Loucy (cell line): ENCODE results near the gene ST7L.

Source experiments
- H2AFZ ChIP-seq: fragments of 200-600 bp; sonication (generic); 2 replicates; pipeline ENCODE4 v1.6.0; 2016; ENCODE audit warnings: antibody characterized with exemption, mild to moderate bottlenecking, low read length, moderate library complexity
- H3F3A ChIP-seq: fragments of 200-600 bp; 2 replicates; pipeline ENCODE4 v1.6.0; 2016; ENCODE audit warnings: antibody characterized with exemption, low read depth, mild to moderate bottlenecking
- H3K27me3 ChIP-seq: fragments of 200-600 bp; sonication (generic); 2 replicates; pipeline ENCODE4 v1.6.1; 2014; ENCODE audit warnings: low read length, mild to moderate bottlenecking; ENCODE audit not compliant: insufficient read depth, poor library complexity, severe bottlenecking
- H3K36me3 ChIP-seq: fragments of 200-600 bp; sonication (generic); 2 replicates; pipeline ENCODE4 v1.6.1; 2016; ENCODE audit warnings: low read length; ENCODE audit not compliant: insufficient read depth
- H3K4me1 ChIP-seq: fragments of 200-600 bp; sonication (generic); 2 replicates; pipeline ENCODE4 v1.5.1; 2014; ENCODE audit warnings: low read length, mild to moderate bottlenecking; ENCODE audit not compliant: insufficient read depth, poor library complexity, severe bottlenecking
- H3K4me2 ChIP-seq: fragments of 200-600 bp; sonication (generic); 2 replicates; pipeline ENCODE4 v1.6.0; 2014; ENCODE audit warnings: antibody characterized with exemption, low read length, low read depth, mild to moderate bottlenecking; ENCODE audit not compliant: poor library complexity, severe bottlenecking
- H3K4me3 ChIP-seq: fragments of 200-600 bp; sonication (generic); 2 replicates; pipeline ENCODE4 v1.5.1; 2014; ENCODE audit warnings: low read length, mild to moderate bottlenecking, mixed read lengths; ENCODE audit not compliant: poor library complexity, severe bottlenecking
- H3K79me2 ChIP-seq: fragments of 200-600 bp; sonication (generic); 2 replicates; pipeline ENCODE4 v1.6.1; 2014; ENCODE audit warnings: low read length; ENCODE audit not compliant: insufficient read depth
- H3K9ac ChIP-seq: fragments of 200-600 bp; sonication (generic); 2 replicates; pipeline ENCODE4 v1.6.0; 2014; ENCODE audit warnings: mild to moderate bottlenecking, low read depth, low read length, moderate library complexity; ENCODE audit not compliant: poor library complexity, severe bottlenecking
- H3K9me2 ChIP-seq: fragments of 200-600 bp; sonication (generic); replicated peaks from 2 replicates; pipeline ENCODE4 v1.6.1; 2016; ENCODE audit warnings: low read depth, low read length, mixed read lengths
- H3K9me3 ChIP-seq: fragments of 200-600 bp; sonication (generic); 2 replicates; pipeline ENCODE4 v1.6.1; 2014; ENCODE audit warnings: mild to moderate bottlenecking, antibody characterized with exemption, low read length, low read depth; ENCODE audit not compliant: insufficient read depth
- H4K20me1 ChIP-seq: fragments of 200-600 bp; sonication (generic); 2 replicates; pipeline ENCODE4 v1.6.0; 2014; ENCODE audit warnings: antibody characterized with exemption, low read length, mild to moderate bottlenecking; ENCODE audit not compliant: insufficient read depth, poor library complexity, severe bottlenecking
- CTCF ChIP-seq: fragments of 200-600 bp; sonication (generic); conservative IDR thresholded peaks from 2 replicates; pipeline ENCODE4 v1.5.1; 2014; ENCODE audit warnings: mild to moderate bottlenecking, antibody characterized with exemption, low read length
- EZH2phosphoT487 ChIP-seq: fragments of 200-600 bp; IDR thresholded peaks from 2 replicates; pipeline ENCODE4 v1.6.1; 2018; ENCODE audit warnings: antibody characterized with exemption, mild to moderate bottlenecking, moderate library complexity, borderline replicate concordance

The ST7L gene

GRCh38 chr1:112528076-112528475 is 90.9 kb downstream of the ST7L start:
- no peak overlapping the region for H3K4me2 ChIP-seq
- H3F3A ChIP-seq = no peaks in the 10 kb centered on the region
- TF ChIP-seq EZH2phosphoT487 (no peak), CTCF (no peak)
- H3K27me3 ChIP-seq = no peaks in the 10 kb centered on the region
- H3K9me2 ChIP-seq = no peaks in the 10 kb centered on the region
- no peak overlapping the region for H3K9ac ChIP-seq
- no peak overlapping the region for H2AFZ ChIP-seq
- H3K9me3 ChIP-seq = no peaks in the 10 kb centered on the region
- H3K79me2 ChIP-seq = no peaks in the 10 kb centered on the region
- no peaks in the 10 kb centered on the region for H4K20me1 ChIP-seq
- H3K4me3 ChIP-seq = no peak overlapping the region
- H3K36me3 ChIP-seq = no peaks in the 10 kb centered on the region
- H3K4me1 ChIP-seq = no peaks in the 10 kb centered on the region

- H3K79me2 ChIP-seq = no peaks in the 10 kb centered on the region
- no peak for TF ChIP-seq CTCF
- no peak for TF ChIP-seq EZH2phosphoT487
- H3K4me3 ChIP-seq = no peak overlapping the region
- no peaks in the 10 kb centered on the region for H3K27me3 ChIP-seq
- H3K36me3 ChIP-seq = no peaks in the 10 kb centered on the region
- H3K9me2 ChIP-seq = no peaks in the 10 kb centered on the region
- H3K4me1 ChIP-seq = no peaks in the 10 kb centered on the region
- no peaks in the 10 kb centered on the region for H4K20me1 ChIP-seq
- H3K4me2 ChIP-seq = no peak overlapping the region
- no peaks in the 10 kb centered on the region for H3K9me3 ChIP-seq
- no peak overlapping the region for H3K9ac ChIP-seq
- no peak overlapping the region for H2AFZ ChIP-seq
- no peaks in the 10 kb centered on the region for H3F3A ChIP-seq
Measured at GRCh38 chr1:112527266-112528010, 91.5 kb downstream of the ST7L start.

GRCh38 chr1:112524986-112525385 is 94.0 kb downstream of the ST7L start:
- Histone ChIP-seq H2AFZ (no peak overlapping the region), H3F3A (no peaks in the 10 kb centered on the region), H4K20me1 (no peaks in the 10 kb centered on the region), H3K79me2 (no peaks in the 10 kb centered on the region), H3K9me3 (no peaks in the 10 kb centered on the region), H3K4me1 (no peaks in the 10 kb centered on the region), H3K9ac (no peak overlapping the region), H3K36me3 (no peaks in the 10 kb centered on the region), H3K4me3 (no peak overlapping the region), H3K27me3 (no peaks in the 10 kb centered on the region), H3K4me2 (no peak overlapping the region), H3K9me2 (no peaks in the 10 kb centered on the region)
- TF ChIP-seq EZH2phosphoT487 = no peak
- no peak for TF ChIP-seq CTCF
